Bronchial epithelial cell (primary cell): ENCODE results near the gene ZNF607. TPM values are rescaled to one million over a fixed set of nuclear protein-coding genes. Genes with fewer than 3 reads are reported as not detected.
"Not testable (repeated sequence)": the region's sequence is repeated elsewhere in the genome, so short reads cannot be mapped to it uniquely, and the experiment has no call there.

ENCODE experiments used
- DNase-seq: peaks from one replicate; pipeline ENCODE4 v3.0.0-alpha.2; 2010; ENCODE audit warnings: low read depth
- FAIRE-seq: peaks from 2 replicates; lab custom pipeline; 2011; peaks lifted over from hg19 to GRCh38; lab: Jason Lieb, UNC
- H3K27me3 ChIP-seq: 2 replicates; pipeline ENCODE4 v1.5.1; 2011; ENCODE audit warnings: low read length; ENCODE audit not compliant: control insufficient read depth, insufficient read depth
- H3K36me3 ChIP-seq: 2 replicates; pipeline ENCODE4 v1.5.1; 2011; ENCODE audit warnings: low read length; ENCODE audit not compliant: control insufficient read depth, insufficient read depth
- H3K4me3 ChIP-seq: 2 replicates; pipeline ENCODE4 v1.5.1; 2011; ENCODE audit warnings: mild to moderate bottlenecking, low read depth, low read length, control low read depth
- CTCF ChIP-seq: IDR thresholded peaks from 2 replicates; pipeline ENCODE4 v1.5.1; 2011; ENCODE audit warnings: mild to moderate bottlenecking, moderate library complexity, low read length, control low read depth, inconsistent platforms; ENCODE audit not compliant: insufficient read depth, severe bottlenecking
- total RNA-seq: library from RNA; depleted of rRNA; stranded (reverse); fragments of >200 nt; gene quantifications from 2 replicates; pipeline ENCODE4 v1.2.1, GENCODE V29; 2014

Gene ZNF607
- 5.5 and 8.7 TPM in 2 replicates for total RNA-seq

GRCh38 chr19:37719111-37719926, at the start of gene ZNF607:
ZNF607 (minus strand) TSS chr19:37719761; CDS start chr19:37711618, 8,143 bp downstream.
- Histone ChIP-seq H3K27me3 (no peaks in the 10 kb centered on the region), H3K4me3 (peak within 1 kb of the TSS; percentile 71), H3K36me3 (no peaks in the 10 kb centered on the region)
- DNase-seq, result peak; percentile 89
- FAIRE-seq, result peak; percentile 58
- peak; percentile 78 for TF ChIP-seq CTCF

GRCh38 chr19:37763488-37763887, 43.9 kb upstream of the ZNF607 start:
- H3K36me3 ChIP-seq, result no peaks in the 10 kb centered on the region
- no peak for TF ChIP-seq CTCF
- DNase-seq (peak; percentile 86), FAIRE-seq (no peak)
- no peak overlapping the region for H3K4me3 ChIP-seq
- H3K27me3 ChIP-seq, result no peaks in the 10 kb centered on the region

- FAIRE-seq, H3K27me3 ChIP-seq, H3K36me3 ChIP-seq, DNase-seq, H3K4me3 ChIP-seq: not testable (repeated sequence)
These were observed 38.1 kb upstream of the ZNF607 start for GRCh38 chr19:37757683-37758082.

GRCh38 chr19:37738371-37738770, 18.8 kb upstream of the ZNF607 start:
- Histone ChIP-seq H3K36me3 (peaks cover 1% of the 10 kb centered on the region), H3K27me3 (no peaks in the 10 kb centered on the region), H3K4me3 (no peak overlapping the region)
- no peak for TF ChIP-seq CTCF
- FAIRE-seq (no peak), DNase-seq (no peak)

- Histone ChIP-seq H3K27me3 (no peaks in the 10 kb centered on the region), H3K36me3 (no peaks in the 10 kb centered on the region), H3K4me3 (no peak overlapping the region)
- TF ChIP-seq CTCF, result no peak
- no peak for DNase-seq
- no peak for FAIRE-seq
These were observed 5.6 kb upstream of the ZNF607 start for GRCh38 chr19:37725181-37725580.

- peak overlapping the region; percentile 71 for H3K4me3 ChIP-seq
- no peaks in the 10 kb centered on the region for H3K27me3 ChIP-seq
- DNase-seq (no peak), FAIRE-seq (no peak)
- TF ChIP-seq CTCF, result no peak
- H3K36me3 ChIP-seq, result no peaks in the 10 kb centered on the region
These were observed 335 bp upstream of the ZNF607 start for GRCh38 chr19:37719927-37720265.
